ENCODE results near the gene PTPN21.

Gene PTPN21

GRCh38 chr14:88473791-88474190 is 81.0 kb downstream of the PTPN21 start:
- no peak for DNase-seq (ENCODE audit: low read depth in 1 of 2, low spot score in 1 of 2)

DNA sequence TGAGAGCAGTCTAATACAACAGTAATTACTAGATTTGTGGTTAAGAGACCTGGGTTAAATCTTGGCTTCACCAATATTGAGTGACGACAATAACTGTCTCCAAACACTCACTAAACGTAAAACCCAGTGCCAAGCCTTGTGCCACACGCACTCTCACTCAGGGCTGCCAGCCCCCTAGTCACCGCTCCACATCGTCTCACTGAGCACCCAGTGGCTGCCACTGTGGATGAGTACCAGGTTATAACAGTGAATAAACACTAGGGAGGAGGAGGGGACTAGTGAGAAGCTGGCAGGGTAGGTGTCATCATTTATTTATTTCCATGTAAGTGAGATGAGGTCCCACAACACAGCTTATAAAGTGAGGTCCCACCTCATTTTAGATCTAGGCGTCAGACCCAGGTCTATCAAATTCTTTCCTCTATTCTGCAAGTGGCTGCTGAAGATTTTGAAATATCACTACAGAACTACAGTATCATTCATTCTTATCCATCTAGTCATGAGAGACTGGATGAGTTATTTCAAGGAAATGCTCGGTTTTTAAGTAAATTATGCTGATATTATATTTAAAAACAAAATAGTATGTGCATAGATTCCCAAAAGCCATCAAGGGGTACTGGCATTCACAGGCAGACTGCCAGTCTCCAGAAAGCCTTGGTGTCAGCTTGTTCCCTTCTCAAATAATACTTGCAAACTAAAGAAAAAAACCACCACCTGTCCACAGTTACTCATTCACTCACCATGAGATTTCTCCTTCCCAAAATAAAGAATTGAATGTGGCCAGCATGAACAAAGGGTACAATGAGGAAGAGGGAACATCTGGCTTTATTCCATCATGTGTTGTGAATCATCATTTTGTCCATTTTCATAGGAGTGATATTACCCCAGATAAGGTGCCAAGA is 84.0 kb downstream of the PTPN21 start:
- DNase-seq (ENCODE audit: low read depth in 1 of 2, low spot score in 1 of 2), result no peak

GRCh38 chr14:88468406-88468805 is 86.4 kb downstream of the PTPN21 start:
- no peak for DNase-seq (ENCODE audit: low read depth in 1 of 2, low spot score in 1 of 2)

- no peak for DNase-seq (ENCODE audit: low read depth in 1 of 2, low spot score in 1 of 2)
Measured at GRCh38 chr14:88463318-88463717, 91.5 kb downstream of the PTPN21 start.

DNA sequence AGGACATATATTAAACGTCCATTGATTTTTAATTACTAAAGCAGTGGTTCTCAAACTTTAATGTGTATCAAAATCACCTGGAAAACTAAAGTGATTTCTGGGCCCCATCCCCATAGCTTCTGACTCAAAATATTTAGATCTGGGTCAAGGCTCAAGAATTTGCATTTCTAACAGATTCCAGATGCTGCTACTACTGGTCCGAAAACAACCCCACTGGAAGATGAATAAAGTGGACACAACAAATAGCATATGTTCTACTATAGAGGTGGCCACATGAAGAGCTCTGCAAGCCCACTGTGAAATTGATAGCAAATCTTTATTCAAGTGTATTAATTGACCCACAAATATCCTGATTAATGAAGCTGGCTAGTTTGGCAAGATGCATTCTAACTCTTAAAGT is 99.9 kb downstream of the PTPN21 start:
- no peak for DNase-seq (ENCODE audit: low read depth in 1 of 2, low spot score in 1 of 2)

- DNase-seq (ENCODE audit: low read depth in 1 of 2, low spot score in 1 of 2), result no peak
Measured at GRCh38 chr14:88452231-88452630, 102.6 kb downstream of the PTPN21 start.

GRCh38 chr14:88439088-88439487 is 115.7 kb downstream of the PTPN21 start:
- no peak for DNase-seq (ENCODE audit: low read depth in 1 of 2, low spot score in 1 of 2)

DNA sequence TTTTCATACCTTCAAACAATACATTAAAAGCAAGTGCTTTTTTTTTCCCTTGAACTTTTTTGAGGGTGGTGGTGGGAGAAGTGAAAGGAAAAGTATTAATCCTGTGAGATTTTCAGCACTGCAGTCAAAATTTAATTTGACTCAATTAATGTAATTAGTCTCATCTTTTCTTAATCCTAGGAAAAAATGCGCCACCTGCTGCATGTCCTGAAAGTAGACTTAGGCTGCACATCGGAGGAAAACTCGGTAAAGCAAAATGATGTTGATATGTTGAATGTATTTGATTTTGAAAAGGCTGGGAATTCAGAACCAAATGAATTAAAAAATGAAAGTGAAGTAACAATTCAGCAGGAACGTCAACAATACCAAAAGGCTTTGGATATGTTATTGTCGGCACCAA is 117.1 kb downstream of the PTPN21 start:
- DNase-seq (ENCODE audit: low read depth in 1 of 2, low spot score in 1 of 2), result no peak

- DNase-seq (ENCODE audit: low read depth in 1 of 2, low spot score in 1 of 2), result no peak
Measured at GRCh38 chr14:88430976-88431375, 123.8 kb downstream of the PTPN21 start.

GRCh38 chr14:88426271-88426670 is 128.5 kb downstream of the PTPN21 start:
- no peak for DNase-seq (ENCODE audit: low read depth in 1 of 2, low spot score in 1 of 2)

DNA sequence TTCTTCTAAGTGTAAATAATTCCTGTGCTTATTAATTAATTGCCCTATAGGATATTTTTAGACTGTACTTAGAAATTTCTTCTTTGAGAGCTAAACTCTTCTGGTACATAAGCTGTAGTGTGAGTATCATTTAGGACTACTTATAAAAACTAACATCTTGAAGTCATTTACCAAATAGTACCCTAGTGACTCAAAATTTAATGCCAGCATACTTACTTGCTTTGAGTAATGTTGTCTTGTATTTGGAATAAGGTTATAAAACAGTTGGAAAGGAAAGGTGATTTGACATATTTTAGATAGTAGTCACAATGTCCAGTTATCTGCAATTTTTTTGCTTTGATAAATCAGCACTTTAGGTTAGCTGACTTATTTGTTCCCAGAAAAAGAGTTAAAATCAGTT is 130.2 kb downstream of the PTPN21 start:
- no peak for DNase-seq (ENCODE audit: low read depth in 1 of 2, low spot score in 1 of 2)

GRCh38 chr14:88422919-88423650 is 131.7 kb downstream of the PTPN21 start:
- no peak for DNase-seq (ENCODE audit: low read depth in 1 of 2, low spot score in 1 of 2)

DNA sequence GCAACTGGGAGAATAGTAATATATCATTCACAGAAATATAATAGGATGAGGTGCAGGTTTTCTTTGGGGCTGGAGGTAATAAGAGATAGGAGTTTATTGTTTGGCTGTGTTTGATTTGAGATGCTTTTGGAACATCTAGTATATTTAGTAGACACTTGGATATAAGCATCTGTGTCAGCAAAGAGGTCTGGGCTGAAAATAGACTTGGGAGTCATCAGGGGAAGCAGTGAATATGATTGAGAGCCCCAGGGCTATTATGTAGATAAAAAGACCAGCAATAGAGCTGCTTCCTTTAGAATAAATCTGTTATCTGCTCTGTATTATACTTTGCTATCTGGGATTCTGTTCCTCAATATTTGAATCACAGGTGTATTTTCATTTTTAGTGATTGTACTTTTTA is 132.8 kb downstream of the PTPN21 start:
- no peak for DNase-seq (ENCODE audit: low read depth in 1 of 2, low spot score in 1 of 2)

DNA sequence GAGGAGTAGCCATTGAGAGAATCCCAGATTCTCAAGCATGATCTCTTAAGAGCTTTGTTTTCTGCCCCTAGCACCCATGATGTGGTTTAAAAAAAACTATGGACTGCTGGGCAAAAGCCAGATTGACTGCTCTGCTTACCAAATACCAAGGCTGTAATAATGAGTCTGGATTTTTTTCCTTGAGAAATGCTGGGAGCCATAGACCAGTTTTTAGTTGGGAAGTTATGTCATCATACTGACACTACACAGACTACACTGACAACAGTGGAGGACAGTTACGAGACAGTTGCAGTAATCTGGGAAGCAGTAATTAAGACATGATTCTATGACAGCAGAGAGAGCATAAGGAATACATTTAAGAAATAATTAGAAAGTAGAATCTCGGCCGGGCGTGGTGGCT is 133.5 kb downstream of the PTPN21 start:
- DNase-seq (ENCODE audit: low read depth in 1 of 2, low spot score in 1 of 2), result no peak

- no peak for DNase-seq (ENCODE audit: low read depth in 1 of 2, low spot score in 1 of 2)
Measured at GRCh38 chr14:88420187-88420586, 134.6 kb downstream of the PTPN21 start.

DNA sequence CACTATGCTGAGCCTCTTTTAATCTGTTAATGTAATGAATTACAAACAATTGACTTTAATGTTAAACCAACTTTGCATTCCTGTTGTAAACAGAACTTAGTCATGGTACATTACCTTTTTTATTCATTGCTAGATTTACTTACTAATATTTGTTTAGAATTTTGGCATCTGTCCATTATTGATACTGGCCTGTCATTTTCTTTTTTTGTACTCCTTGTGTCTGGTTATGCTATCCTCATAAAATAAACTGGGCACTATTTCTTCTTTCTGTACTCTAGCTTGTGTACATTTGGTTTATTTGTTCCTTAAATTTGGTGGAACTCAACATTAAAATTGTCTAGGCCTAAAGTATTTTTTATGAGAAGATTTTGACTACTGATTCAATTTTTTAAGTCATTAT is 137.2 kb downstream of the PTPN21 start:
- no peak for DNase-seq (ENCODE audit: low read depth in 1 of 2, low spot score in 1 of 2)
